Measurements from ENCODE around the gene NPTX1.
A peak's percentile ranks its signal among the peaks of the same experiment; 100 is the strongest.

- TF ChIP-seq CTCF (IDR thresholded peaks at IDR 0.05; ENCODE audit: insufficient read depth, low read length, poor library complexity, severe bottlenecking) (no peak), EZH2phosphoT487 (conservative IDR thresholded peaks at IDR 0.05; ENCODE audit: low read length) (0 out of 2 replicates have a peak, but pooled peaks have one; percentile 32)
Measured at GRCh38 chr17:80498242-80498919, 22.0 kb upstream of the NPTX1 start.
